H7 (cell line): ENCODE measurements around the gene CNTNAP5. TPM values are rescaled to one million over a fixed set of nuclear protein-coding genes. Genes with fewer than 3 reads are reported as not detected.

Source experiments
- DNase-seq: peaks from one replicate; pipeline ENCODE4 v3.0.0; 2012
- H3K27me3 ChIP-seq: 2 replicates; pipeline ENCODE4 v1.6.0; 2011; ENCODE audit warnings: mild to moderate bottlenecking, low read length; ENCODE audit not compliant: control insufficient read depth, insufficient read depth
- H3K36me3 ChIP-seq: replicated peaks from 2 replicates; pipeline ENCODE4 v1.5.1; 2011; ENCODE audit warnings: low read length; ENCODE audit not compliant: control insufficient read depth, insufficient read depth
- H3K4me3 ChIP-seq: 2 replicates; pipeline ENCODE4 v1.5.1; 2011; ENCODE audit warnings: low read depth, mild to moderate bottlenecking, control low read depth, low read length, moderate library complexity; ENCODE audit not compliant: insufficient read depth
- total RNA-seq: library from RNA; depleted of rRNA; stranded (reverse); fragments of >200 nt; shearing (Covaris generic); gene quantifications from 2 replicates; pipeline ENCODE4 v1.2.3, GENCODE V29; 2014

CNTNAP5 gene
- total RNA-seq, 1 experiment from 2014 or later: 0.28 TPM

DNA sequence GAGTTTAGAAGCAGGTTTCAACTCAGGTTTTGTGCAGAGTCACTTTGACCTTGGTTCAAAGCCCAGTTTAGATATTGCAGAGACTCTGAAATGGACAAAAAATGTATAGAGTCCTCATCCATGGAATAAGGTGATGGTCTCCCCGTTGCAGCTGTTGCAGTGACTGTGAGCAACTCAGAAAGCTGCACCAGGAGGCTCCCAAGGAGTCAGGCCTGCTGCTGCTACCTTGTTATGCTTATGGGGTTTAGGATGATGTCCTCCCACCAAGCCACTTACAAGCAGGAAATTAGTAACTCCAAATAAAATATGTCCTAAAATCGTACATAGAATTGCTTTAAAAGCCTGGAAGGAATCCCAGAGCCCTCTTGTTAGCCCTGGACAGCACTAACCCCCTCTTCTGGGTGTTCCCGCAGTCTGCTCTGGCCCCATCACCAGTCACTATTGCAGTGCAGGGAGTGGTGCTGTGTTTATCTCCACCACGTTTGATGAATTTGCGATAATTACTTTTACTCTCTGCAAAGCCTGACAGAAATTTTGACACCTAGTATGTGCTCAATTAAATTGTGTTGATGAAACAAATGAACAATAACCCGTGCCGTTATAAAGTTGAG is 189.0 kb downstream of the CNTNAP5 start:
- H3K27me3 ChIP-seq: no peaks in the 10 kb centered on the region
- H3K4me3 ChIP-seq: no peak overlapping the region
- no peaks in the 10 kb centered on the region for H3K36me3 ChIP-seq
- peak; percentile 14 for DNase-seq

DNA sequence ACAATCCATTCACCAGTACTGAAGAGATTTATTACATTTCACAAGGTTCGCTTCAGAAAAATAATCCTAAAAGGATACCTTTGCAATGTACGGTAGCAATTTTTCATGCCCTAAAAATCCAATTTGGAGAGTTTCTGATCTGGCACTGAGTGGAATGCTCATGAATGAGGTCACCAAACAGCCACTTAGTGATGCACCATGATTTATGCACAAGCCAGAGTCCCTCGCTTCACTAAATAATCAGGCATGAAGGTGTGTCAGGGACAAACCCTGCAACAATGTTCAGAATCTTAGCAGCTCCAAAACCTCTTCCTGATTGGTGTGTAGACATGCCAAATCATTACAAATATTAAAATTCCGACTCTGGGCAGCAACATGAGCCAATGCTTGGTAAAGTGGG is 221.1 kb downstream of the CNTNAP5 start:
- Histone ChIP-seq H3K27me3 (no peaks in the 10 kb centered on the region), H3K36me3 (no peaks in the 10 kb centered on the region), H3K4me3 (no peak overlapping the region)
- no peak for DNase-seq

DNA sequence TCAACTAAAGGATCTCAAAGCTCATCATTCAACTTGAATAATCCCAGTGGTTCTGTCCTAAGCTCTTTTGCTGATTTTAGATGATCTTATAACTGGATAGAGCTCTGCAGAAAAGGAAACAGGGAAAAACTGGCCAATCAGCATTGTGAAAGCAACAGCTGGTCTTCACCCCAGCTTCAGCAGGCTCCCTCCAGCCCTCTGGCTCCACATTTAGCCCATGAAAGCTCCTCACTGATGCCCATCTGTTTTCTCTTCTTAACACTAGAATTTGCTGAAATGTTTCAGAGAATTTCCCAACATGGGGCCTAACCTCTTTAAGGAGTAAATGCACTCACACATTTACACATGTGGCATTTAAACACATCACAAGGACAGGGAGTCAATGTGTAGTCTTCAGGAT is 223.3 kb downstream of the CNTNAP5 start:
- no peaks in the 10 kb centered on the region for H3K36me3 ChIP-seq
- no peaks in the 10 kb centered on the region for H3K27me3 ChIP-seq
- no peak for DNase-seq
- H3K4me3 ChIP-seq: no peak overlapping the region

DNA sequence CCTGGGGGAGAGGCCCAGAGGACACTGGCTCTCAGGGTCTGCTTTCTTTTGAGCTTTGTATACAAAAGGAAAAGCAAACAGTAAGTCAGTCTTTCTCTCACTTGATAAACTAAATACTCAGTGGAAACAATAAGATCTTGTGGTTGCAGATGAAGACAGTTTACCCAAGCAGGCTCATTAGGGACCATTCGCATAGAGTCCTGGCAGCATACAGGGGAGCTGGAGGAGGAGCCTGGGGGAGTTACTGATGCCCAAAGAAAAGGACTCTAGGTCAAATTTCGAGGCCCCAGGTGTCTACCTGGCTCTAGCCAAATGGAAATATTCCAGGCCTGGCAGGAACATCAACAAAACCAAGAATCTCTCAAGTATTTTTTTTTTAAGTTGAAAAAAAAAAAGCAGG is 225.3 kb downstream of the CNTNAP5 start:
- Histone ChIP-seq H3K27me3 (no peaks in the 10 kb centered on the region), H3K4me3 (no peak overlapping the region), H3K36me3 (no peaks in the 10 kb centered on the region)
- DNase-seq: no peak

- DNase-seq: no peak
- no peaks in the 10 kb centered on the region for H3K27me3 ChIP-seq
- no peak overlapping the region for H3K4me3 ChIP-seq
- H3K36me3 ChIP-seq: no peaks in the 10 kb centered on the region
These were observed 229.5 kb downstream of the CNTNAP5 start for GRCh38 chr2:124254621-124255020.

DNA sequence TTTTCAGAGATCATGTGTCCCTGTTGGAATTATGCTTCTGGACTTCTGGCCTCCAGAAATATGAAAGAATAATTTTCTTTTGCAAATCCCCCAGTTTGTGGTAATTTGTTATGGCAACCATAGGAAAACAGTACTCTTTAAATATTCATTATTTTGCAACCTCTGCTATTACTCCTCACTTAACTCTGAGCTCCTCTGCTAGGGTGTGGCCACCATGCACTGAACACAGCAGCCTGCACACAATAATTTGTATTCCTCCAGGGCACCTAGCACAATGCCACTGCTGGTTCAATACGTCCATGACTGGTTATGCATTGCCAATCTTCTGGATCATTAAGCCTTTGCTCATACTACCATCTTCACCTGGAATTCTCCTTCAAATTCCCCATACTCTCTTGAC is 232.0 kb downstream of the CNTNAP5 start:
- DNase-seq: no peak
- H3K4me3 ChIP-seq: no peak overlapping the region
- no peaks in the 10 kb centered on the region for H3K27me3 ChIP-seq
- no peaks in the 10 kb centered on the region for H3K36me3 ChIP-seq

GRCh38 chr2:124258140-124258880 is 233.2 kb downstream of the CNTNAP5 start:
- H3K4me3 ChIP-seq: no peak overlapping the region
- H3K27me3 ChIP-seq: no peaks in the 10 kb centered on the region
- no peak for DNase-seq
- no peaks in the 10 kb centered on the region for H3K36me3 ChIP-seq

DNA sequence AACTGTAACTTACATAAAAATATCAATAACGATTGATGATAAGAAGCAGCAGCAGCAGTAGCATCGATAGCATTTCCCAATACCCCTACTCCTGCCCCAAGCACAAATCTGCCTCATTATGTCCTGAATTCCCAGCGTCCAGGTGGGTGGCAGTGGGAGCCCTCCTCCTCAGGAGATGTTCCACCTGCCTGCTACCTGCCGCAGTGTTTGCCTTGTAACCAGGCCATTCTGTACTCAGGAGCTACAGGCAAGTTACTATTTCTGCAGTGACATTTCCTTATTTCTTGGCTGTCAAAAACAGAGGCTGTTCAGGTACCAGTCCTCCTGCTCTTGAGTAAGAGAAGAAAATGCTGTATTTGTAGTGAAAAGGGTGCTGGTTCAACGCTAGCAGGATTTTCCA is 236.4 kb downstream of the CNTNAP5 start:
- DNase-seq: no peak
- no peak overlapping the region for H3K4me3 ChIP-seq
- H3K27me3 ChIP-seq: no peaks in the 10 kb centered on the region
- H3K36me3 ChIP-seq: no peaks in the 10 kb centered on the region

DNA sequence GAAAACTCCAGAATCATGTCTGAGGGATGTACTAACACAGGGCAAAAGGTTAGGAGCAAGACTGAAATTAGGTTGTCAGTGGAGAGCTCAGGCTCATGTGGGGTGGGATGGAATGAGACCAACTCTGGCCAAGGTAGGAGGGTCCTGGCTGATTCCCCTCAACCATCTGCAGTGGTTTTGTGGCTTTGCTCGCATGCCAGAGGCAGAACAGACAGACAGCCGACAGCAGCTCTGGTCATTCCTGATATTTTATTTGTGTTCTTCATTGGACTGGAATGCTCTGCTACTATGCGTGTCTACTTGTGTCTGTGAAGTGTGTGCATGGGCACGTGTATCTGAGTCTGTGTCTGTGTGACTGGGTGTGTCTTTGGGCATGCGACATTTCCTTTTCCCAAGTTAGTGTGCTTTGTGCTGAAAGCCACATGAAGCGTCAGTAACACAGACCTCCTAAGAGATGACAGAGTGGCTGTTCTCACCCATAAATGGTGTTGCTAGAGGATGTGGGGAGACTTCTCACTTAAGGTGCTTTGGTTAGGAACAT is 239.5 kb downstream of the CNTNAP5 start:
- H3K36me3 ChIP-seq: no peaks in the 10 kb centered on the region
- H3K27me3 ChIP-seq: no peaks in the 10 kb centered on the region
- no peak overlapping the region for H3K4me3 ChIP-seq
- DNase-seq: no peak

- H3K36me3 ChIP-seq: no peaks in the 10 kb centered on the region
- DNase-seq: no peak
- no peak overlapping the region for H3K4me3 ChIP-seq
- no peaks in the 10 kb centered on the region for H3K27me3 ChIP-seq
These were observed 242.7 kb downstream of the CNTNAP5 start for GRCh38 chr2:124267794-124268193.

- DNase-seq: no peak
- H3K36me3 ChIP-seq: no peaks in the 10 kb centered on the region
- no peak overlapping the region for H3K4me3 ChIP-seq
- H3K27me3 ChIP-seq: no peaks in the 10 kb centered on the region
These were observed 244.3 kb downstream of the CNTNAP5 start for GRCh38 chr2:124269348-124269747.

GRCh38 chr2:124272261-124272841 is 247.3 kb downstream of the CNTNAP5 start:
- Histone ChIP-seq H3K27me3 (no peaks in the 10 kb centered on the region), H3K4me3 (no peak overlapping the region), H3K36me3 (no peaks in the 10 kb centered on the region)
- DNase-seq: no peak

- Histone ChIP-seq H3K4me3 (no peak overlapping the region), H3K36me3 (no peaks in the 10 kb centered on the region), H3K27me3 (no peaks in the 10 kb centered on the region)
- DNase-seq: no peak
These were observed 256.5 kb downstream of the CNTNAP5 start for GRCh38 chr2:124281541-124281940.

DNA sequence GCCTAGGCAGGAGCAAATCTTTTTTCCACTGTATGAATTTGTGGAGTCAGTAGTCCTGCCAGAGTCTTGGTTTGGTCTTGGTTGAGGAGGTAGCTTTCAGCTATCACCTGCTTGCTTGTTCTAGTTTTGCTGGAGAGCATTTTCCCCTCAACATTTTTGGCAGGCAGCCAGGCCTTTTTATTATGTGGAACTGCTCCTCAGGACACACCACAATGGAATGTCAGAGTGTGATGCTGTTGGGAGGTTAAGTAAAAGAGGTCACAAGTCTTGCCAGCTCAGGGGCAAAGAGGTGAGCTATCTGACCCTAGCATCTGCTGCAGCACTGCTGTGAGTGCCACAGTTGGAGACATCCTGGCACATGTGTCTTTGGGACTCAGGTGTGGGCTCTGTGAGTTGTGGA is 258.0 kb downstream of the CNTNAP5 start:
- DNase-seq: no peak
- no peak overlapping the region for H3K4me3 ChIP-seq
- no peaks in the 10 kb centered on the region for H3K36me3 ChIP-seq
- no peaks in the 10 kb centered on the region for H3K27me3 ChIP-seq
